Epithelial cell of esophagus (primary cell): ENCODE data around the gene WDR53.

Experiments
- DNase-seq: peaks from one replicate; pipeline ENCODE4 v3.0.0; 2010; ENCODE audit warnings: low read depth
- H3K4me3 ChIP-seq: 2 replicates; pipeline ENCODE4 v1.5.1; 2011; ENCODE audit warnings: mild to moderate bottlenecking, low read length, control low read depth
- TF ChIP-seq, protein P1 (sequence below): IDR thresholded peaks from 2 replicates; pipeline ENCODE4 v1.5.1; 2011; ENCODE audit warnings: low read depth, mild to moderate bottlenecking, low read length, control low read depth, inconsistent platforms; ENCODE audit not compliant: insufficient read depth; ENCODE audit errors: missing control alignments

The WDR53 gene

DNA sequence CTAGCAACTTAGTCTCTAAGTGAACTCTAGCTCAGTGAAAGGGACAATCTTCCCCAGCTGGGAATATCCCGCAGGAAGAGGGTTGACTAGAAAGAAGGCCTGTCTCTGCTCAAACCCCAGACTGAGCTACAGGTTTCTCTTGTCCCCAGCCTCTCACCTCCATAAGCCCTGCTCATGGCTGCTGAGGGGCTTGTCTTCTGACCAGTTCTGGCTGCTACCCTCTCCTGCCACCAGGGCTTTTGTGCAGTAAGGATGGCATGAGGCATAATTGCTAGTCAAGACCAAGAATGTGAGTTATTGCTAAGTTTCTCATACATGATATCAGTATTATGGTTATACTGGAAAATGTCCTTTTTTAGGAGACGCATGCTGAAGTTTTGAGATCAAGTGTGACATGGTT lies 21.3 kb downstream of the WDR53 start:
- DNase-seq = no peak
- TF ChIP-seq, protein P1, sequence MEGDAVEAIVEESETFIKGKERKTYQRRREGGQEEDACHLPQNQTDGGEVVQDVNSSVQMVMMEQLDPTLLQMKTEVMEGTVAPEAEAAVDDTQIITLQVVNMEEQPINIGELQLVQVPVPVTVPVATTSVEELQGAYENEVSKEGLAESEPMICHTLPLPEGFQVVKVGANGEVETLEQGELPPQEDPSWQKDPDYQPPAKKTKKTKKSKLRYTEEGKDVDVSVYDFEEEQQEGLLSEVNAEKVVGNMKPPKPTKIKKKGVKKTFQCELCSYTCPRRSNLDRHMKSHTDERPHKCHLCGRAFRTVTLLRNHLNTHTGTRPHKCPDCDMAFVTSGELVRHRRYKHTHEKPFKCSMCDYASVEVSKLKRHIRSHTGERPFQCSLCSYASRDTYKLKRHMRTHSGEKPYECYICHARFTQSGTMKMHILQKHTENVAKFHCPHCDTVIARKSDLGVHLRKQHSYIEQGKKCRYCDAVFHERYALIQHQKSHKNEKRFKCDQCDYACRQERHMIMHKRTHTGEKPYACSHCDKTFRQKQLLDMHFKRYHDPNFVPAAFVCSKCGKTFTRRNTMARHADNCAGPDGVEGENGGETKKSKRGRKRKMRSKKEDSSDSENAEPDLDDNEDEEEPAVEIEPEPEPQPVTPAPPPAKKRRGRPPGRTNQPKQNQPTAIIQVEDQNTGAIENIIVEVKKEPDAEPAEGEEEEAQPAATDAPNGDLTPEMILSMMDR = no peak
- H3K4me3 ChIP-seq = no peak overlapping the region

DNA sequence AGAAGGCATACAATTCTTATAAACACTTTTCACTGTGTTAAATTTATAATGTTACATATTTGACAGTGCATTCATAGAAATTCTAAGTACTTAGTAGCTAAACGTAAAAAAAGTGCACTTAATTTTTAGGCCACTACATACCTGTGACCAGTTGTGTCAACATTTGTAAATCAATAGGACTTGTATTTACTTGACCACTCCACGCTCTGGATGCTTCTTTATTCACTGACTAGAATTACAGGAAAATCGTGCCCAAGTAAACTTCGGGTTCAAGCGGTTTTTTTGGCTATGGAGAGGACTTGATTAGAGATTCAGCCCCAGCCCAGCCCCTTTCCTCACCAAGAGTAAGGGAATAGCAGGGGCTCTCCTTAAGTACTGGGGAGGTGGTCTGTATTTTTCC lies 21.8 kb downstream of the WDR53 start:
- DNase-seq = peak; percentile 19
- H3K4me3 ChIP-seq = no peak overlapping the region
- TF ChIP-seq, protein P1 = no peak

DNA sequence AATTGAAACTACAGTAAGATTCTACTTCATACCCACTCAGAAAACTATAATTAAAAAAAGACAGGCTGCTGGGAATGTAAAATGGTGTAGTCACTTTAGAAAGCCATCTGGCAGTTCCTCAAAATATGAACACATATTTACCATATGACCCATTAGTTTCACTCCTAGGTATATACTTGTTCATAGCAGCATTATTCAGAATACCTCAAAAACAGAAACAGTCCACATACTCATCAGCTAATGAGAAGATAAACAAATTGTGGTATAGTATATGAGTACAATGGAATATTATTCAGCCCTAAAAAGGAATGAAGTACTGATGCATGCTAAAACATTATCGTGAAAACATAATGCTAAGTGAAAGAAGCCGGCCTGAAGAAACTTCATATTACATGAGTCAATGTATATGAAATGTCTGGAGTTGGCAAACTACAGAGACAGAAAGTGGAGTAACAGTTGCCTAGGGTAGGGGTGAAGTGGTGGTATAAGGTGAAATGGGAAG lies 23.8 kb downstream of the WDR53 start:
- H3K4me3 ChIP-seq = no peak overlapping the region
- DNase-seq = no peak
- TF ChIP-seq, protein P1 = no peak

DNA sequence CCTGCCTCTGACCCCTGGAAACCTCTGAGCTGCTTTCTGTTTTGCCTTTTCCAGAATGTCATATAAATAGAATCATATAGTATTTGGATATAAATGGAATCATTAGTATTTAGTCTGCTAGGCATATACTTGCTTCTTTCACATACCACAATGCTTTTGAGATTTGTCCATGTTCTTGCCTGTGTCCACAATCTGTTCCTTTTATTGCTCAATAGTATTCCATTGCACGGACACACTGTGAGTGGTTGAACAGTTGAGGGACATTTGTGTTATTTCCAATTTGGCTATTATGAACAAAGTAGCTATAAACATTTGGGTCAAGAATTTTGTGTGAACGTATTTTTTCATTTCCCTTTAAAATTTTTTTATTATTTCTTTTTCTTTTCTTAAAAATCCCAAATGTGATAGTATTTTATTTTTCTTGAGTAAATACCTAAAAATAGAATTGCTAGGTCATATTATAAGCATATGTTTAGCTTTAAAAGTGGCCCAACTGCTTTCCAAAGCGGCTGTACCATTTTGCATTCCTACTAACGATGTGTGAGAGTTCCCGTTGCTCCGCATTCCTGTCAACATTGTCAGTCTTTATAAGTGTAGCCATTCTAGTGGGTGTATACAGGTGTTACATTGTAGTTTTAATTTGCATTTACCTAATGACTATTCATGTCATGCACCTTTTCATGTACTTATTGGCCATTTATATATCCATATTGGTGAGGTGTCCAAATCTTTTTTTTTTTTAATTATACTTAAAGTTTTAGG lies 26.5 kb downstream of the WDR53 start:
- no peak overlapping the region for H3K4me3 ChIP-seq
- TF ChIP-seq, protein P1 = no peak
- peak; percentile 64 for DNase-seq

DNA sequence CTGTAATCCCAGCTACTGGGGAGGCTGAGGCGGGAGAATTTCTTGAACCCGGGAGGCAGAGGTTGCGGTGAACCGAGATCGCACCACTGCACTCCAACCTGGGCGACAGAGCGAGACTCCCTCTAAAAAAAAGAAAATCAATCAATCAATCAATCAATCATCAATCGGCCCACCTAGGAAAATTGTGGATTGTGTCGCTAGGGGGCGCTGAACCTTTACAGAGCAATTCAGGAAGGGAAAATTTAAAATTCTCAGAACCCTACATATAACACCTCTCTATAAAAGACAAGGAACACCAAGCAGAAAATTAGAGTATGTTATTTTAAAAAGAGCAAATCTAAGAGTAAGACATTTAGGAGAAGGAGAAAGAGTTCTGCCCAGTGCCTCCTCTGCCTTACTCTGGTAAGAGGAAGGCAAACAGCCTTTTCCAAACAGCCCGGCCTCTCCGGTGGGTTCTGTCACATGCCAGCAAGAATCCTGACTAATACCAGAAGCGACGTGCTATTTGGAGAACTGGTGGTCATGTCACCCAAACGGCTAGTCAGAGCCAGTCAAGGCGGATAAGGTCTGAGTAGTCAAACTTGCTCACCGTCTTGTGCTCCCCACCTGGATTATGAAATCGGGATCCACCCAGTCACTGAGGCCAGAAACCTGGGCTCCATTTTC lies 30.9 kb downstream of the WDR53 start:
- DNase-seq = peak; percentile 93
- TF ChIP-seq, protein P1 = peak; percentile 60
- H3K4me3 ChIP-seq = no peak overlapping the region

DNA sequence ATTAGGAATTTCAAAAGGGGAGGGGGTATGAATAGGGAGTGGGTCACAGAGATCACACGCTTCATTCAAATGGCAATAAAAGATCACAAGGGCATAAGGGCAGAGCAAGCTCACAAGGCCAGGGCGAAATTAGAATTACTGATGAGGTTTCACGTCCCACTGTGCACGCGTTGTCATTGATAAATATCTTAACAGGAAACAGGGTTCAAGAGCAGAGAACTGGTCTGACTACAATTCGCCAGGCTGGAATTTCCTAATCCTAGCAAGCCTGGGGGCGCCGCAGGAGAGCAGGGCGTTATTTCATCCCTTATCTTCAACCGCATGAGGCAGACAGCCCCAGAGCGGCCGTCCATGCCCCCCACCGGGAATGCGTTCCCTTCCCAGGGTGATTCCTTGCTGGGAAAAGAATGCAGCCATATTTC lies 35.1 kb downstream of the WDR53 start:
- DNase-seq = no peak
- TF ChIP-seq, protein P1 = no peak
- H3K4me3 ChIP-seq = no peak overlapping the region
